ENCODE data around the gene MTMR12. TPM values are rescaled to one million over a fixed set of nuclear protein-coding genes. Genes with fewer than 3 reads are reported as not detected.
A peak's percentile ranks its signal among the peaks of the same experiment; 100 is the strongest.

MTMR12 gene
- total and polyA plus RNA-seq, 2 donors from 2014 or later, result 9.3 to 52.8 TPM

GRCh38 chr5:32332361-32332760, 19.6 kb upstream of the MTMR12 start:
- H3K9me3 ChIP-seq (ENCODE audit: control insufficient read depth in 2 of 3, insufficient read depth in 1 of 3, low read length in 3 of 3), result no peaks in the 10 kb centered on the region
- FAIRE-seq (no peak), DNase-seq (no peak)
- H3K36me3 ChIP-seq (ENCODE audit: control insufficient read depth in 2 of 3, insufficient read depth in 3 of 3, low read length in 3 of 3), result no peaks in the 10 kb centered on the region
- H3K4me3 ChIP-seq (ENCODE audit: low read length in 3 of 3), result no peak overlapping the region
- H3K9ac ChIP-seq (ENCODE audit: low read length in 3 of 3), result no peak overlapping the region
- H3K4me1 ChIP-seq (ENCODE audit: control insufficient read depth in 2 of 3, insufficient read depth in 2 of 3, low read depth in 1 of 3, low read length in 3 of 3), result peaks cover 3 to 13% (median 4%) of the 10 kb centered on the region in 3 donors
- TF ChIP-seq CTCF (IDR thresholded peaks at IDR 0.05; ENCODE audit: borderline replicate concordance, extremely low read depth, insufficient read depth), result no peak
- H3K27ac ChIP-seq (ENCODE audit: low read depth in 2 of 2, low read length in 2 of 2), result no peak overlapping the region
- H3K27me3 ChIP-seq (ENCODE audit: control insufficient read depth, insufficient read depth, low read length), result no peaks in the 10 kb centered on the region
- intact Hi-C loops (cut with DNase I), result no loop called here

- Histone ChIP-seq H3K9me3 (ENCODE audit: control insufficient read depth in 2 of 3, insufficient read depth in 1 of 3, low read length in 3 of 3) (no peaks in the 10 kb centered on the region), H3K36me3 (ENCODE audit: control insufficient read depth in 2 of 3, insufficient read depth in 3 of 3, low read length in 3 of 3) (no peaks in the 10 kb centered on the region), H3K4me1 (ENCODE audit: control insufficient read depth in 2 of 3, insufficient read depth in 2 of 3, low read depth in 1 of 3, low read length in 3 of 3) (peaks cover 3 to 13% (median 4%) of the 10 kb centered on the region in 3 donors), H3K9ac (ENCODE audit: low read length in 3 of 3) (peak overlapping the region in 1 of 3 donors; percentile 38), H3K27ac (ENCODE audit: low read depth in 2 of 2, low read length in 2 of 2) (no peak overlapping the region), H3K27me3 (ENCODE audit: control insufficient read depth, insufficient read depth, low read length) (no peaks in the 10 kb centered on the region), H3K4me3 (ENCODE audit: low read length in 3 of 3) (no peak overlapping the region)
- FAIRE-seq, result no peak
- intact Hi-C loops (cut with DNase I), result no loop called here
- TF ChIP-seq CTCF (IDR thresholded peaks at IDR 0.05; ENCODE audit: borderline replicate concordance, extremely low read depth, insufficient read depth), result no peak
- peak in 1 of 5 donors; percentile 55 for DNase-seq
Observed at GRCh38 chr5:32331935-32332274, 19.2 kb upstream of the MTMR12 start.

- Histone ChIP-seq H3K4me1 (ENCODE audit: control insufficient read depth in 2 of 3, insufficient read depth in 2 of 3, low read depth in 1 of 3, low read length in 3 of 3) (peaks cover 3 to 13% (median 4%) of the 10 kb centered on the region in 3 donors), H3K36me3 (ENCODE audit: control insufficient read depth in 2 of 3, insufficient read depth in 3 of 3, low read length in 3 of 3) (no peaks in the 10 kb centered on the region), H3K9me3 (ENCODE audit: control insufficient read depth in 2 of 3, insufficient read depth in 1 of 3, low read length in 3 of 3) (no peaks in the 10 kb centered on the region), H3K9ac (ENCODE audit: low read length in 3 of 3) (peak overlapping the region in 2 of 3 donors; percentile 13 to 47), H3K27me3 (ENCODE audit: control insufficient read depth, insufficient read depth, low read length) (no peaks in the 10 kb centered on the region), H3K27ac (ENCODE audit: low read depth in 2 of 2, low read length in 2 of 2) (no peak overlapping the region), H3K4me3 (ENCODE audit: low read length in 3 of 3) (no peak overlapping the region)
- intact Hi-C loops (cut with DNase I), result no loop called here
- no peak for TF ChIP-seq CTCF (IDR thresholded peaks at IDR 0.05; ENCODE audit: borderline replicate concordance, extremely low read depth, insufficient read depth)
- peak in 4 of 5 donors; percentile 48 to 78 (median 69) for DNase-seq
- FAIRE-seq, result no peak
Observed at GRCh38 chr5:32331217-32331934, 18.6 kb upstream of the MTMR12 start.

All from kidney (tissue), 14 donors.